Measurements from ENCODE around the gene ZNF324B. TPM values are rescaled to one million over a fixed set of nuclear protein-coding genes. Genes with fewer than 3 reads are reported as not detected.
"Not testable (repeated sequence)": the region's sequence is repeated elsewhere in the genome, so short reads cannot be mapped to it uniquely, and the experiment has no call there.

Gene ZNF324B
- total RNA-seq: 14.4 and 15.2 TPM in 2 replicates

- intact Hi-C loops (cut with micrococcal nuclease): loop anchor here (1.0 to 2.0 kb wide), 4 partner anchors 11 to 43 kb away; partner anchors contain the start of genes ZNF132, ZNF324, ZNF446 and ZNF584
- H3K36me3 Mint-ChIP-seq (ENCODE audit: low read depth): peaks cover 19% of the 10 kb centered on the region
- peak within 1 kb of the TSS; percentile 53 for H3K27ac Mint-ChIP-seq
- peaks cover 19% of the 10 kb centered on the region for H3K9me3 Mint-ChIP-seq
- peak within 1 kb of the TSS; percentile 90 for H3K4me3 Mint-ChIP-seq
- peaks cover 21% of the 10 kb centered on the region for H3K4me1 Mint-ChIP-seq
- H3K27me3 Mint-ChIP-seq: peaks cover 6% of the 10 kb centered on the region
- peak; percentile 99 for DNase-seq
Measured at GRCh38 chr19:58451358-58452101, at the start of gene ZNF324B. TSS of gene ZNF324B (plus strand) at chr19:58451622. CDS start at chr19:58453702, 2,080 bp downstream.

GRCh38 chr19:58401840-58402421 lies 49.5 kb upstream of the ZNF324B start:
- no peaks in the 10 kb centered on the region for H3K9me3 Mint-ChIP-seq
- intact Hi-C loops (cut with micrococcal nuclease): loop anchor here (1.0 to 2.0 kb wide), 6 partner anchors 15 to 117 kb away; partner anchors contain the start of genes RPS5, ZBTB45, ZNF446 and ZNF497
- no peak overlapping the region for H3K27ac Mint-ChIP-seq
- peak; percentile 72 for DNase-seq
- H3K27me3 Mint-ChIP-seq: peaks cover 7% of the 10 kb centered on the region
- peaks cover 15% of the 10 kb centered on the region for H3K4me1 Mint-ChIP-seq
- H3K36me3 Mint-ChIP-seq (ENCODE audit: low read depth): peaks cover 4% of the 10 kb centered on the region
- H3K4me3 Mint-ChIP-seq: peak overlapping the region; percentile 91

GRCh38 chr19:58403920-58404478 lies 47.4 kb upstream of the ZNF324B start:
- H3K9me3 Mint-ChIP-seq; H3K36me3 Mint-ChIP-seq (ENCODE audit: low read depth); H3K4me3 Mint-ChIP-seq; DNase-seq; H3K27ac Mint-ChIP-seq; H3K27me3 Mint-ChIP-seq; intact Hi-C loops (cut with micrococcal nuclease): not testable (repeated sequence)
- H3K4me1 Mint-ChIP-seq: peaks cover 28% of the 10 kb centered on the region

- H3K27me3 Mint-ChIP-seq: no peaks in the 10 kb centered on the region
Measured at GRCh38 chr19:58406818-58407657, 44.4 kb upstream of the ZNF324B start.

GRCh38 chr19:58407658-58408151 lies 43.7 kb upstream of the ZNF324B start:
- peak overlapping the region; percentile 92 for H3K27ac Mint-ChIP-seq
- H3K4me3 Mint-ChIP-seq: peak overlapping the region; percentile 88
- no peaks in the 10 kb centered on the region for H3K27me3 Mint-ChIP-seq
- no peaks in the 10 kb centered on the region for H3K9me3 Mint-ChIP-seq
- DNase-seq: no peak
- peaks cover 35% of the 10 kb centered on the region for H3K4me1 Mint-ChIP-seq
- intact Hi-C loops (cut with micrococcal nuclease): loop anchor here (1.0 to 5.0 kb wide), 6 partner anchors 20 to 100 kb away; partner anchors contain the start of genes ERVK3-1, RPS5, ZNF132 and ZNF324B
- H3K36me3 Mint-ChIP-seq (ENCODE audit: low read depth): peaks cover 10% of the 10 kb centered on the region

More at GRCh38 chr19:58406818-58407657, 44.4 kb upstream of the ZNF324B start:
- DNase-seq: peak; percentile 59
- peaks cover 6% of the 10 kb centered on the region for H3K36me3 Mint-ChIP-seq (ENCODE audit: low read depth)
- peaks cover 35% of the 10 kb centered on the region for H3K4me1 Mint-ChIP-seq
- H3K9me3 Mint-ChIP-seq: no peaks in the 10 kb centered on the region
- peak overlapping the region; percentile 92 for H3K27ac Mint-ChIP-seq
- intact Hi-C loops (cut with micrococcal nuclease): loop anchor here (5.0 kb wide), 1 partner anchor 100 kb away; the partner anchor contains the start of gene ERVK3-1
- peak overlapping the region; percentile 88 for H3K4me3 Mint-ChIP-seq

- intact Hi-C loops (cut with micrococcal nuclease): loop anchor here (1.0 to 5.0 kb wide), 6 partner anchors 21 to 101 kb away; partner anchors contain the start of genes ERVK3-1, RPS5, ZNF132 and ZNF324B
- H3K9me3 Mint-ChIP-seq: no peaks in the 10 kb centered on the region
- H3K4me1 Mint-ChIP-seq: peaks cover 32% of the 10 kb centered on the region
- peak within 1 kb of the TSS; percentile 92 for H3K27ac Mint-ChIP-seq
- peak within 1 kb of the TSS; percentile 88 for H3K4me3 Mint-ChIP-seq
- peaks cover 13% of the 10 kb centered on the region for H3K36me3 Mint-ChIP-seq (ENCODE audit: low read depth)
- H3K27me3 Mint-ChIP-seq: no peaks in the 10 kb centered on the region
- DNase-seq: peak; percentile 98
Measured at GRCh38 chr19:58408152-58409009, 43.0 kb upstream of the ZNF324B start, which contains the start of gene ZNF584. TSS of gene ZNF584 (plus strand) at chr19:58408649. CDS start at chr19:58409148, 499 bp downstream.

GRCh38 chr19:58409010-58409790 lies 42.2 kb upstream of the ZNF324B start:
- H3K27ac Mint-ChIP-seq: peak overlapping the region; percentile 76
- H3K4me3 Mint-ChIP-seq: peak overlapping the region; percentile 88
- no peaks in the 10 kb centered on the region for H3K27me3 Mint-ChIP-seq
- intact Hi-C loops (cut with micrococcal nuclease): loop anchor here (2.0 to 5.0 kb wide), 3 partner anchors 42 to 102 kb away; partner anchors contain the start of genes ERVK3-1, ZNF324B and ZNF446
- peaks cover 29% of the 10 kb centered on the region for H3K4me1 Mint-ChIP-seq
- peak; percentile 75 for DNase-seq
- H3K9me3 Mint-ChIP-seq: no peaks in the 10 kb centered on the region
- peaks cover 15% of the 10 kb centered on the region for H3K36me3 Mint-ChIP-seq (ENCODE audit: low read depth)

GRCh38 chr19:58416604-58417003 lies 34.8 kb upstream of the ZNF324B start:
- DNase-seq: no peak
- H3K9me3 Mint-ChIP-seq: peaks cover 19% of the 10 kb centered on the region
- intact Hi-C loops (cut with micrococcal nuclease): no loop called here
- H3K27me3 Mint-ChIP-seq: no peaks in the 10 kb centered on the region
- no peak overlapping the region for H3K4me3 Mint-ChIP-seq
- no peak overlapping the region for H3K27ac Mint-ChIP-seq
- peaks cover 68% of the 10 kb centered on the region for H3K36me3 Mint-ChIP-seq (ENCODE audit: low read depth)
- H3K4me1 Mint-ChIP-seq: no peaks in the 10 kb centered on the region

GRCh38 chr19:58417071-58417470 lies 34.4 kb upstream of the ZNF324B start:
- DNase-seq: no peak
- Mint-ChIP-seq H3K9me3 (peaks cover 19% of the 10 kb centered on the region), H3K27me3 (no peaks in the 10 kb centered on the region), H3K4me1 (no peaks in the 10 kb centered on the region), H3K27ac (no peak overlapping the region), H3K4me3 (no peak overlapping the region), H3K36me3 (ENCODE audit: low read depth) (peaks cover 69% of the 10 kb centered on the region)
- intact Hi-C loops (cut with micrococcal nuclease): no loop called here

GRCh38 chr19:58428617-58429016 lies 22.8 kb upstream of the ZNF324B start:
- H3K9me3 Mint-ChIP-seq: peaks cover 36% of the 10 kb centered on the region
- intact Hi-C loops (cut with micrococcal nuclease): no loop called here
- H3K4me1 Mint-ChIP-seq: no peaks in the 10 kb centered on the region

GRCh38 chr19:58429745-58430144 lies 21.7 kb upstream of the ZNF324B start:
- peaks cover 45% of the 10 kb centered on the region for H3K36me3 Mint-ChIP-seq (ENCODE audit: low read depth)
- no peaks in the 10 kb centered on the region for H3K4me1 Mint-ChIP-seq
- no peak overlapping the region for H3K27ac Mint-ChIP-seq
- H3K27me3 Mint-ChIP-seq: no peaks in the 10 kb centered on the region
- H3K9me3 Mint-ChIP-seq: peaks cover 32% of the 10 kb centered on the region
- H3K4me3 Mint-ChIP-seq: no peak overlapping the region
- no peak for DNase-seq
- intact Hi-C loops (cut with micrococcal nuclease): no loop called here

More at GRCh38 chr19:58428617-58429016, 22.8 kb upstream of the ZNF324B start:
- DNase-seq: no peak
- no peak overlapping the region for H3K4me3 Mint-ChIP-seq
- no peak overlapping the region for H3K27ac Mint-ChIP-seq
- H3K36me3 Mint-ChIP-seq (ENCODE audit: low read depth): peaks cover 36% of the 10 kb centered on the region
- H3K27me3 Mint-ChIP-seq: no peaks in the 10 kb centered on the region
